GM19193 (cell line): ENCODE results near the gene PTPRN2.

Experiments
- POLR2A ChIP-seq: IDR thresholded peaks from 4 replicates; pipeline ENCODE4 v1.6.1; 2011; ENCODE audit not compliant: insufficient read depth, insufficient read length; ENCODE audit errors: extremely low read depth

The PTPRN2 gene

DNA sequence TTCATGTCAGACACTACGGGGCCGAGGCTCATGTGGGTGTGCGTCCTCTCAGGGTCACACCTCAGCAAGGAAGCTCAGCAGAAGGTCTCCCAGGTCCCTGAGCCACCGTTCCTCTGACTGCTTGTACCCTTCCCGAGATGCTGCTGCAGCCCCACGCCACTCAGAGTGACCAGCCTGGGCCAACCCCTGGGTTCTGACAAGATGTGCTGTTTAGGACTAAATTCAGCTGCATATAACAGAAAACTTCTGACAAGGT is 738.4 kb downstream of the PTPRN2 start:
- no peak for TF ChIP-seq POLR2A

GRCh38 chr7:157848508-157849340 is 738.9 kb downstream of the PTPRN2 start:
- no peak for TF ChIP-seq POLR2A

DNA sequence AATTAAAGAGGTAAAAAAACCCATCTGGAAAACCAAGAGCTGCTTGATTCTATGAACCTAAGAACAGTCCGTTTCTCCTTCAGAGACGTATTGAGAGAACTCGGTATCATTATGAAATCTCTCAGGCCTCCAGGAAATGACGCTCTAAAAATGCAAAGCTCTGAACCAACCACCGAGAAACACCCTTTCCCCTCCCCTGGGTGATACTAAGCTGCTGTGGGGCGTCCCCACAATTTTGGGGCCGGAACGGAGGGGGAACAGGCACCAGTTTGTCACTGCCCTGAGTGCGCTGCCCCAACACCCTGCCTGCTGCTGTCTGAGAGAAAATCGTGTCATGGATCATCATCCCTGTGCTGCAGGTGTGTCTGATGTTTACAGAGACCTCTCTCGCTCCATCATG is 741.4 kb downstream of the PTPRN2 start:
- TF ChIP-seq POLR2A: no peak

DNA sequence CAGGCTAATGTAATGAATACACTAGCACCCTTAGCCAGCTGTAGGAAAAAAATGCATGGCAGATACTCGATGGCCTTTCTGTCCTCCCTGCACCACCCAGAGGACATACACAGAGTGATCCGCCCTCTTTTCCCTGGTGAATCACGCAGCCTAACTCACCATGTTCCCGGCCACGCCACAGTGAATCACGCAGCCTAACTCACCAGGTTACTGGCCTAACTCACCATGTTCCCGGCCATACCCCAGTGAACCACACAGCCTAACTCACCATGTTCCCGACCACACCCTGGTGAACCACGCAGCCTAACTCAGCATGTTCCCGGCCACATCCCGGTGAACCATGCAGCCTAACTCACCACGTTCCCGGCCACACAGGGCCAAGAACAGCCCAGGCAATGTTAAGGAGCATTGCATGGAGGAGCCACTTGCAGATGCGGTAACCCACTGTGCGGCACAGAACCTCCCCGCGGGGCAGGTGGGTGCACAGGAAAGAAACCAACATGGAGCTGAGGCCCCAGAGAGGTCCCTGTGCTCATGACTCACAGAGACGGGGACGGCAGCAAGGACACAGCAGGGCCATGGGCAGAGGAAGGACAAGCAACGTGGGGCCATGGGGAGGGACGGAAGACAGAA is 742.3 kb downstream of the PTPRN2 start:
- no peak for TF ChIP-seq POLR2A

GRCh38 chr7:157844611-157845010 is 743.0 kb downstream of the PTPRN2 start:
- TF ChIP-seq POLR2A: no peak

GRCh38 chr7:157844141-157844540 is 743.5 kb downstream of the PTPRN2 start:
- TF ChIP-seq POLR2A: no peak

- no peak for TF ChIP-seq POLR2A
Measured at GRCh38 chr7:157843336-157844140, 744.1 kb downstream of the PTPRN2 start.

GRCh38 chr7:157841773-157842370 is 745.8 kb downstream of the PTPRN2 start:
- no peak for TF ChIP-seq POLR2A

DNA sequence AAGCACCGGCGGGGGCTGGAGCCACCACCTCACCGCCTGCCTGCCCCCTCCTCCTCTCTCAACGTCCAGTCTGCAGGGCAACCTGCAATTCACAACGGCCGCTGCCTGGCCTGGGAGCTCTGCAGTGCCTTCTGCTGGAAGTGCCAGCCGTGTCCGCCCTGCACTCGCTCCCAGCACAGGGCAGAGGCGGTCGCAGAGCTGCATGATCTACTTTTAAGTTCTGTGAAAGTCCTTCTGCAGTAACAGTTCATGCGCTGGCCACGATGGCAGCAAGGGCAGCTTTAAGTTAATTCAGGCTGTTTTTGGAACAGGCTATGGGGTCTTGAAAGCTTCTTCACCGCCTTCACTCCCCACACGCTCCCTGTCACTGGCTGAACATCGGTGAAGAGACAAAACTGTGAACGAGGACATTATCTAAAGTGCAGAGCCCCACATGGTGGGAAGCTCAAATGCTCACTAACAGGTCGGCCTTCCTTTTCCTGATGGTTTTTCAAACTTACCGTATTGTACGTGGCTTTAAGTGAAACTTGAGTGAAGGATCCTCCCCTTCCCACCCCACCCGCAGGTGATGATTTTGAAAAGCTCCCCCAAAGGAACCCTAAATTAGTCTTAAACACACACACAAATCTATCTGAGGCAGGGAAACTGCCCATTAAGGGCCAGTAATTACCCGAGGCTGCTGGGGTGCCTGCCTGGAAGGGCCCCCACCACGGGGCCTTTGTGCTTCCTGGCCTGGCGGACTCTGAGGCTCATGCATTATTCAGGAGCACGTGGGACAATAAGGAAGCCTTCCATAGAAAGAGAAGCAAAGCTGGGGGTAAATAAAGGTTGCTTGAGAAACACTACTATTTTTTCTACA is 746.5 kb downstream of the PTPRN2 start:
- no peak for TF ChIP-seq POLR2A

DNA sequence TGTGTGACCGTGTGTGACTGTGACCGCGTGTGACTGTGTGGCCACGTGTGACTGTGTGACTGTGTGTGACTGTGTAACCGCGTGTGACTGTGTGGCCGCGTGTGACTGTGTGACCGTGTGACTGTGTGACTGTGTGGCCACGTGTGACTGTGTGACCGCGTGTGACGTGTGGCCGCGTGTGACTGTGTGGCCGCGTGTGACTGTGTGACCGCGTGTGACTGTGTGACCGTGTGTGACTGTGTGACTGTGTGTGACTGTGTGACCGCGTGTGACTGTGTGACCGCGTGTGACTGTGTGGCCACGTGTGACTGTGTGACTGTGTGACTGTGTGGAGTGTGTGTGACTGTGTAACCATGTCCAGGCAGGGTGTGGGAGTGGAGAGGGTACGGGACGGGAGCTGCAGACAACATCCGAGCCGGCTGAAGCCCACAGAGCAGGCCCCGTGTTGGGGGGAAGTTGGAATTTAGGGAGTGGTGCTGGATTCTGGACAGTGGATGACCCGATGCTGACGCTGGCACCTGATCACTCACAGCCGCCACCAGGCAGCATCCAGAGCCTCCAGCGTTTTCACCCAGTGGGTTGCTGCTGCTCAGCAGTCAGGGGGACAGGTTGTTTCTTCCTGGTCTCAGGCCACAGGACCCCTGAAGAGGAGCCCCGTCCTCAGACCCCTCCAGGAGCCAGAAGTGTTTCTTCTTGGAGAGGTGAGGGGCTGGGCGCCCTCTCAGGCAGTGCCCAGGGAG is 747.3 kb downstream of the PTPRN2 start:
- TF ChIP-seq POLR2A: no peak

DNA sequence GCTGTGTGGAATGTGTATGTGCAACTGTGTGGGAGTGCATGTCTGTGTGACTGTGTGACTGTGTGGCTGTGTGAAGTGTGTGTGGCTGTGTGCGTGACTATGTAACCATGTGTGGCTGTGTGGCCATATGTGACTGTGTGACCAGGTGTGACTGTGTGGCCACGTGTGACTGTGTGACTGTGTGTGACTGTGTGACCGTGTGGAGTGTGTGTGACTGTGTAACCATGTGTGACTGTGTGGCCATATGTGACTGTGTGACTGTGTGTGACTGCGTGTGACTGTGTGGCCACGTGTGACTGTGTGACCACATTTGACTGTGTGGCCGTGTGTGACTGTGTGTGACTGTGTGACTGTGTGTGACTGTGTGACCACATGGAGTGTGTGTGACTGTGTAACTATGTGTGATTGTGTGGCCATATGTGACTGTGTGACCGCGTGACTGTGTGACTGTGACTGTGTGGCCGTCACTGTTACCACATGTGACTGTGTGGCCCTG is 747.9 kb downstream of the PTPRN2 start:
- no peak for TF ChIP-seq POLR2A

GRCh38 chr7:157839226-157839625 is 748.4 kb downstream of the PTPRN2 start:
- TF ChIP-seq POLR2A: no peak

DNA sequence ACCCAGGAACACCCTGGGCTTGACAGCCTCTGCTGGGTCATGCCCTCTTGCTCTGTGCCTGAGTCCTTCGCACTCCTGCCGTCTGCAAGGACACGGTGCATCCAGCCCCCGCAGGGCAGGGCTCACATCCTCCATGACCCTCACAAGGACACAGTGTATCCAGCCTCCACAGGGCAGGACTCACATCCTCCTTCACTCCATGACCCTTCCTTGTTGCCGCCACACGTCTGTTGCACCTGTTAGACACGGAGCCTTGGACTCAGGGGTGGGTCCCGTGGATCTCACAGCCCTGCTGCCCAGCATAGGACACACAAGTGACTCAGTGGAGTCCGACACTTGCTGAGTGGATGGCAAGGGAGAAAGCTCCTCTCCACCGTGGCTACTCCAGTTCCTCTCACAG is 750.1 kb downstream of the PTPRN2 start:
- TF ChIP-seq POLR2A: no peak

GRCh38 chr7:157837047-157837446 is 750.6 kb downstream of the PTPRN2 start:
- no peak for TF ChIP-seq POLR2A

GRCh38 chr7:157834501-157835163 is 753.0 kb downstream of the PTPRN2 start:
- no peak for TF ChIP-seq POLR2A
